Heart right ventricle (tissue), 16 donors: ENCODE results near the gene UBL7. TPM values are rescaled to one million over a fixed set of nuclear protein-coding genes. Genes with fewer than 3 reads are reported as not detected.
"Not testable (repeated sequence)": the region's sequence is repeated elsewhere in the genome, so short reads cannot be mapped to it uniquely, and the experiment has no call there.

ENCODE experiments used
- ATAC-seq, 8 donors: fragments of 200-7000 bp; cut with Tn5 transposase; one replicate each; pipeline ENCODE4 v1.9.1; 2020; ENCODE audit warnings: mild to moderate bottlenecking in 8 of 8, moderate library complexity in 8 of 8, moderate number of reproducible peaks in 1 of 8
- DNase-seq, 2 donors: peaks; one replicate each; pipeline ENCODE4 v3.0.0-alpha.2; 2020
- H3K27ac ChIP-seq, 10 donors: fragments of 200-600 bp; sonication (generic) in 2 of 10; one replicate each; pipeline versions ENCODE4 v1.5.0 to v1.8.0; 2020 to 2022; ENCODE audit warnings: mild to moderate bottlenecking in 3 of 10
- H3K27me3 ChIP-seq, 7 donors: fragments of 200-600 bp; one replicate each; pipeline ENCODE4 v1.8.0; 2021 to 2022; ENCODE audit warnings: mild to moderate bottlenecking in 2 of 7
- H3K36me3 ChIP-seq, 9 donors: fragments of 200-600 bp; sonication (generic) in 1 of 9; one replicate each; pipeline versions ENCODE4 v1.5.0 to v1.8.0; 2020 to 2022; ENCODE audit warnings: mild to moderate bottlenecking in 2 of 9
- H3K4me1 ChIP-seq, 9 donors: fragments of 200-600 bp; sonication (generic) in 1 of 9; one replicate each; pipeline versions ENCODE4 v1.5.0 to v1.8.0; 2020 to 2022; ENCODE audit warnings: mild to moderate bottlenecking in 4 of 9
- H3K4me3 ChIP-seq, 10 donors: fragments of 200-600 bp; sonication (generic) in 2 of 10; one replicate each; pipeline versions ENCODE4 v1.5.0 to v1.8.0; 2020 to 2022; ENCODE audit warnings: mild to moderate bottlenecking in 7 of 10, moderate library complexity in 2 of 10
- H3K9me3 ChIP-seq, 11 donors: fragments of 200-600 bp in 10 of 11; sonication (generic) in 2 of 11; one replicate each; pipeline versions ENCODE4 v1.5.0 to v1.8.0; 2013 to 2022; ENCODE audit warnings: mild to moderate bottlenecking in 2 of 11, control low read depth in 1 of 11, moderate library complexity in 1 of 11
- CTCF ChIP-seq, 9 donors: fragments of 200-600 bp; sonication (generic) in 2 of 9; IDR thresholded peaks; one replicate each; pipeline versions ENCODE4 v1.5.0 to v1.8.0; 2021 to 2022; ENCODE audit warnings: antibody characterized with exemption in 9 of 9, mild to moderate bottlenecking in 5 of 9, moderate library complexity in 1 of 9
- whole genome bisulfite sequencing, 2 donors: extraction: QIAGEN DNeasy Blood & Tissue Kit; methylation state at CpG; one replicate each; pipeline ENCODE4 v1.1.7; 2013; ENCODE audit warnings: inconsistent platforms in 1 of 2; 5-methylcytosine and 5-hydroxymethylcytosine counted together
- intact Hi-C, 10 donors: fragments of 100-400 bp; cut with DNase I; formaldehyde crosslinking; loops; one replicate each; pipeline versions ENCODE4 v1.11.1 to v1.14.2; 2022
- polyA plus RNA-seq, 2 donors: library from polyadenylated mRNA; stranded (reverse); fragments of 200-250 nt; gene quantifications; one replicate each; pipeline ENCODE4 v1.2.3, GENCODE V29; 2013
- total RNA-seq, 10 donors: library from RNA; stranded (reverse); fragmentation: NEBNext Ultra II Directional in 3 of 10; extraction: Animal tissue kit (Norgen Biotek cat#: 25700) in 3 of 10; gene quantifications; one replicate each; pipeline versions ENCODE4 v1.2.1 to v1.2.4, GENCODE V29; 2021 to 2023
- donor health status: Arrhythmogenic right ventricular cardiomyopathy.
- donor health status: ischemic (EF 13 %, LVEDD 7.1; RV severe dilation, severe dysfunction).
- donor health status: healthy with polysubstance abuse.
- donor health status: DM: no; HTN: yes; CAD: no.
- donor health status: DM: no; HTN: no; CAD: no.
- donor health status: ischemic (EF 25% LVEDD 6.9; RV normal size, moderate dysfunction).
- donor health status: ischemic (EF 25% LVEDD 5.7; RV mildly dilated, moderate dysfunction).
- donor health status: healthy.
- donor health status: DM: yes; HTN: yes; CAD: no.
- donor health status: Ischemic cardiomyopathy.
- donor health status: ischemic (EF 35%, LVEDD 5.7; RV mildly dilated, moderate dysfunction).
- donor health status: nonischemic (EF 11% LVEDD 7.7; RV severe dilation, severe dysfunction).
- donor health status: DM: yes; HTN: yes; CAD: no.
- donor health status: PGD.
- donor health status: ischemic (EF 29% LVEDD 5.4; RV normal size, mild dysfunction).
- donor health status: nonischemic (EF 23%, LVEDD 6.1; RV moderate dilation, normal function).

UBL7 gene
- total and polyA plus RNA-seq, 12 donors: 47.0 to 56.6 (median 52.1) TPM

- peaks cover 0 to 40% (median 18%) of the 10 kb centered on the region in 9 donors for H3K4me1 ChIP-seq
- H3K27ac ChIP-seq: no peak overlapping the region
- ATAC-seq: no peak
- peaks cover 0 to 54% (median 32%) of the 10 kb centered on the region in 9 donors for H3K36me3 ChIP-seq
- no peaks in the 10 kb centered on the region for H3K27me3 ChIP-seq
- 94 to 95% methylated on average over 3 of the region's 3 CpGs for WGBS, 2 donors
- H3K4me3 ChIP-seq: no peak overlapping the region
- intact Hi-C loops: no loop called here
- H3K9me3 ChIP-seq: no peaks in the 10 kb centered on the region
- TF ChIP-seq CTCF (IDR thresholded peaks at IDR 0.05): no peak
- DNase-seq: no peak
Observed at GRCh38 chr15:74458473-74458872, 2.5 kb downstream of the UBL7 start.

GRCh38 chr15:74457036-74457435, 3.9 kb downstream of the UBL7 start:
- H3K27me3 ChIP-seq, DNase-seq, intact Hi-C loops, H3K9me3 ChIP-seq, ATAC-seq, H3K27ac ChIP-seq, H3K4me3 ChIP-seq: not testable (repeated sequence)
- H3K4me1 ChIP-seq: peaks cover 0 to 31% (median 15%) of the 10 kb centered on the region in 9 donors
- peaks cover 0 to 69% (median 45%) of the 10 kb centered on the region in 9 donors for H3K36me3 ChIP-seq
- 97 to 98% methylated on average over 10 of the region's 10 CpGs for WGBS, 2 donors

GRCh38 chr15:74454764-74455500, 6.0 kb downstream of the UBL7 start:
- H3K36me3 ChIP-seq: peaks cover 0 to 90% (median 56%) of the 10 kb centered on the region in 9 donors

GRCh38 chr15:74453925-74454763, 6.8 kb downstream of the UBL7 start:
- ATAC-seq (peak in 4 of 8 donors; percentile 28 to 62 (median 41)), DNase-seq (no peak)
- 77 to 79% methylated on average over 13 of the region's 13 CpGs for WGBS, 2 donors
- Histone ChIP-seq H3K4me3 (no peak overlapping the region), H3K27ac (peak overlapping the region in 2 of 10 donors; percentile 7 to 41), H3K36me3 (peaks cover 0 to 98% (median 64%) of the 10 kb centered on the region in 9 donors), H3K27me3 (no peaks in the 10 kb centered on the region), H3K4me1 (peaks cover 0 to 15% (median 5%) of the 10 kb centered on the region in 9 donors), H3K9me3 (no peaks in the 10 kb centered on the region)
- intact Hi-C loops: no loop called here
- TF ChIP-seq CTCF (IDR thresholded peaks at IDR 0.05): no peak

More at GRCh38 chr15:74454764-74455500, 6.0 kb downstream of the UBL7 start:
- Histone ChIP-seq H3K27me3 (no peaks in the 10 kb centered on the region), H3K4me1 (peaks cover 0 to 17% (median 5%) of the 10 kb centered on the region in 9 donors), H3K27ac (peak overlapping the region in 1 of 10 donors; percentile 7), H3K4me3 (no peak overlapping the region), H3K9me3 (no peaks in the 10 kb centered on the region)
- intact Hi-C loops: no loop called here
- no peak for TF ChIP-seq CTCF (IDR thresholded peaks at IDR 0.05)
- no peak for DNase-seq
- ATAC-seq: no peak
